ENCODE data around the gene ERC1.
"Not testable (repeated sequence)": the region's sequence is repeated elsewhere in the genome, so short reads cannot be mapped to it uniquely, and the experiment has no call there.

The ERC1 gene

DNA sequence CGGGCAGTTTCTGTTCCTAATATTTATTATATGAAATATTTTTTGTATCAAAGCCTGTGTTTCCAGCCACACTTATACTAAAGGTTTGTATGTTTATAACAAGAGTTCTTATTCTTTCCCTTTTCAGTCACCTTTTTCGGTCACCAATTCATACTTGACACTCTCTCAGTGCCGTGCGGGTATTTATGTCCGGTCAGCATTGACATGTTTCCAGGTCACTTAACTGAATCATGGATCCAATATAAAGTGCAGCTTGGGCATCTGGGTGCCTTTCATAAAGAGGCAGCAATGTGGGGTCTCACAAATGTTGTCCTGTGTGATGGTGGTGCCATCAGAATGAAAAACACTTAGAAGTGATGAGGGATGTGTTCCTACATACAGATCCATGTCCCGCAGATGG, 141.3 kb downstream of the ERC1 start:
- no peak for FAIRE-seq

DNA sequence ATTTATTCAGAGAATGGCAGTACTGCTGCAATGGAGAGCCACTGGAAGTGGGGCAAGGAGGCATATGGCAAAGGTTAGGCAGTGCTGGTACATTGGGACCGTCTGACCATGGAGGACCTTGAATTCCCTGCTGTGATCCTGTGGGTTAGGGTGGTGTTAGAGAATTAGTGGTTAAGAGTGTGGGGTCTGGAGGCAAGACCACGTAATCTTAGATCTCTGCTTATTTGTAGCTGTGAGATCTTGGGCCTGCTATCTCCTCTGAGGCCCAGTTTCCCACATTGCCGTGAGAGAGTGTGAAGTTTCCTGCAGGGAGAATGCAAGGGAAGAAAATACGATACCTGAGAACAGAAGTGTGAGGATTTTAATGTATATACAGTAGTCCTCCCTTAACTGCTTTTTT, 147.7 kb downstream of the ERC1 start:
- FAIRE-seq, result no peak

- FAIRE-seq, result not testable (repeated sequence)
Measured at GRCh38 chr12:1146758-1147157, 155.7 kb downstream of the ERC1 start.

- no peak for FAIRE-seq
Measured at GRCh38 chr12:1147821-1148220, 156.8 kb downstream of the ERC1 start.

GRCh38 chr12:1157046-1157445, 166.0 kb downstream of the ERC1 start:
- FAIRE-seq, result no peak

DNA sequence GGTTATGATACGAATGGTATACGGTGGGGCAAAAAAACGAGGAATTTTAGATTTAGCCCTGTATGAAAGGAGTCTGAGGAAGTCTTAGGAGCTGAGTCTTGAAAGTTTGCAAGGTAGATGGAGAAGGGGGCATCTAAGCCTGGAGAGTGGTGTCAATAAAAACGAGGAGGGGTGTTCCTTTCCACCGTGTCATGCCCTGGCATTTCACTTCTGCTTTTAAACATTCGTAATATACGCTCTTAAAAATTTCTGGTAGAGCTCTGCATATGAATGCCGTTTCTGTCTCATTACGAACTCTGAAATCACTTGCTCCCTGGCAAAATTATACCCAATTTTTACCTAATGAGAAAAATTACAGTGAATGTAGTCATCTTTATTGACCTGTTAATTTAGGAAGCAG, 170.2 kb downstream of the ERC1 start:
- no peak for FAIRE-seq

DNA sequence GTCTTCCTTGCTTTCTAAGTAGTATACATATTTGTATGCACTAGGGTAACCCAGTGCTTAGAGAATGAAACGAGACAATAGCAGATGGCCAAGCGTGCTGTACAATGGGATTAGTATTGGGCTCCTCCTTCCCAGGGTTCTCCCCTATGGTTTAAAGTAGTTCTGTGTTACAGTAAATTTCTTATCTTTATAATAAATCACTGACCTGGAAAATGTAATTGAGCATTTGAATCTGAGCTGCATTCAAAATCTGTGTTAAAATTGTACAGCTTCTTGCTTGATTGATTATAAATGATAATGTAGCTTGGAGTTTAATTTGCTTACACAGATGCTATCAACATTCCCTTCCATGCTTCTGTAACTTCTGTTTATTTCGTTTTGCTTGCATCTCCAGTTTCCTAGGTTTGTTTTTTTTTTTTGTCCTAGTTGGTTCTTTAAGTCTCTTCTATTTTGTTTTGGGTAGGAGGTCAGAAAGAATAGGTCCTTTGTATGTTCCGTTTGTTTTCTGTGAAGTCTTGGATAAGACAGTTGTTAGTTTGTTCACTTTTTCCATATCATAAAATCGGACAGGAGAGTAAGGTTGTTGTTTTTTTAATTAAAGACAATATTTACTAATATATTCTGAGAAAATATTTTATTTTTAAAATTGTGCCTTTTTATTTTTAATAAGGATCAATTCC, 171.2 kb downstream of the ERC1 start:
- FAIRE-seq, result no peak

DNA sequence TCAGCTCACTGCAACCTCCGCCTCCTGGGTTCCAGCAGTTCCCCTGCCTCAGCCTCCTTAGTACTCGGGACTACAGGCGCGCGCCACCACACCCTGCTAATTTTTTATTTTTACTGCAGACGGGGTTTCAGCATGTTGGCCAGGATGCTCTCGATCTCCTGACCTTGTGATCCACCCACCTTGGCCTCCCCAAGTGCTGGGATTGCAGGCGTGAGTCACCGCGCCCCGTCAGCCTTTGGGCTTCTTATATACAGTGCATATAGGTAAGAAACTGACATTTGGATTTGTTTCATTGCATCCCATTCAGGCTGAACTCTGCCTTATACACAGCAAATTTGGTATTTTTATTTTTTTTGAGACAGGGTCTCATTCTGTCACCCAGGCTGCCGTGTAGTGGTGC, 176.8 kb downstream of the ERC1 start:
- FAIRE-seq, result no peak

DNA sequence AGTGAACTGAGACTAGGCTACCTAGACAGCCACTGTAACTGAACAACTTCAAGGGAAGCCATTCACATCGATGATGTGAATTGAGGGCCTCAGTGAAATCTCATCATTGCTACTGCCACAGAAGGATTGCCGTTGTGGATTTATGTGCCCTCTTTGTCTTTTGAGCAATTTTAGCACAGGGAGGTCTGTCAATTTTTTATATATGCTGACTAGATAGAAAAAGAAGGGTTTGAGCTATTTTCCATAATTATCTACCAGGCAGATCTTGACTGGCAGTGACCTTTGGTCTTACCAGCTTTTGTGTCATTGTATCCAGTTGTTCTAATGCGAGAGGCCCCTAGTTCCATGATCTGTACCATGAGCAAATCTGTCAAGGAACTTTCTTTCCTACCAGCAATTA, 179.4 kb downstream of the ERC1 start:
- no peak for FAIRE-seq

DNA sequence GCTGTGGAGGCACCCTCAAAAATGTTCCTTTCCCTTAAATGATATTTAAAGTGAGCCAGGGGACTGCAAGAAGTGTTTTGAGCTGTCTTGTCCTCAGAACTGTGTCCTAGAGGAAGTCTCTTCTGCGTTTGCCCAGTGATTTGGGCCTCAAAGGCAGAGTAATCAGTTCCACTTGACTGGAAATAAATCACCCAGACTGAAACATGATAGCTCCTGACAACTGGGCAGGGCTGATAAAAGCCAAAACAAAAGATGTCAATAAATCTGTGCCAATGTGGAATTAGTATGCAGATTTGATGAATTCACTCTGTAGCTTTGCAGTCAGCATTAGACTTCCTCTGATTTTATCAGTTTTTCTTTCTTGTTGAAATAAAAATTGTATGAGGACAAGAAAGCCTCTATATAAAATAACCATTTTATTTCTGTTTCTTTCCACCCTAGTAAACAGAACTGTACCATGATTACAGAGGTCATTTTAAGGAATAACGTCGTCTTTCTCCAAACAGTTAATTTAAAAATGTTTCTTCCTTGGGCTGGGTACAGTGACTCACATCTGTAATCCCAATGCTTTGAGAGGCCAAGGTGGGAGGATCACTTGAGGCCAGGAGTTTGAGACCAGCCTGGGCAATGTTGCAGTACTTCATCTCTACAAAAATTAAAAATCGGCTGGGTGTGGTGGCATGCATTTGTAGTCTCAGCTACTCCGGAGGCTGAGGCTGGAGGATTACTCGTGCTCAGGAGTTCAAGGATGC, 180.8 kb downstream of the ERC1 start:
- FAIRE-seq, result peak; percentile 95

DNA sequence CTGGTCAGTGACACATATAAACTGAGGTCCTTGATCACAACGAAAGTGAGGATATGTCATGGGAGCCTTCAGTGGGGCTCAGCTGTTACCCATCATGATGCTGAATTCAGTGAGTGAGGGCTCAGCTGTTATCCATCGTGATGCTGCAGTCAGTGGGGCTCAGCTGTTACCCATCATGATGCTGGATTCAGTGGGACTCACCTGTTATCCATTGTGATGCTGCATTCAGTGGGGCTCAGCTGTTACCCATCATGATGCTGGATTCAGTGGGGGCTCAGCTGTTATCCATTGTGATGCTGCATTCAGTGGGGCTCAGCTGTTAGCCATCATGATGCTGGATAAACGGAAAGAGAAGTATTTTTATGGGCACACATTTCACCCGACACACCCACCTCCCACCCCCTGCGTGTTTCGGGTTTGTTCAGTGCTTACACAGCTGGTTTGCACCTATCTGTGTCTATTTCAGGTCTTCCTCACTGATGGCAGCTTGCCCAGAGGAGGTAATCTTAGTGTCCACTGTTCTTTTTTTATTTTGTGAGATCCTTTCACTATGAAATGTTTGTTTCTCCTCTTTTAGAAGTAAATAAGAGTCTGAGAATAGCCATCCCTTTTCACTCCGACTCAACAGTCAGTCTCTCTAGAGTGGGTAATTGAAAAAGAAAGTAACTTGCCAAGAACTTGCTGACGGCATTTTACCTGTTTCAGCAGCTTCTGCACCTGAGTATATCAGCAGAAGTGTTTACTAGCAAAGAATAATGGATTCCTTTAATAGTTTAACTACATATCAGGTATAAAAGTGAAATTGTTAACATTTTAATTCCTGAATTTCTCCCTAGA, 183.0 kb downstream of the ERC1 start:
- no peak for FAIRE-seq

DNA sequence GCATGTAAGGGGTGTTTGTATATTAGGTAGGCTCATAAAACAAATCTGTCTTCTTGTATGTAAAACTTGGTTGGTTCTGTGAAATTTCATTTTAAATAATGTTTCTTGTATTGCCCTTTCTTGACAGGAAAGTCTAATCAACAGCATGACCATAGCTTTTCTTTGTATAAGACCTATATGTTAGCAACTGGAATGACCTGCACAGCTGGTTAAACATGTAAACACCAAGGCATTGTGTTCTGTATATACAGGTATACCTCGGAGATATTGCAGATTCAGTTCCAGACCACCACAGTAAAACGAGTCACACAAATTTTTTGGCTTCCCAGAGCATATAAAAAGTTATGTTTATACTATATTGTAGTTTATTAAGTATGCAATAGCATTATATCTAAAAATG, 183.6 kb downstream of the ERC1 start:
- no peak for FAIRE-seq

GRCh38 chr12:1176191-1176590, 185.2 kb downstream of the ERC1 start:
- no peak for FAIRE-seq

- FAIRE-seq, result no peak
Measured at GRCh38 chr12:1179128-1179527, 188.1 kb downstream of the ERC1 start.

DNA sequence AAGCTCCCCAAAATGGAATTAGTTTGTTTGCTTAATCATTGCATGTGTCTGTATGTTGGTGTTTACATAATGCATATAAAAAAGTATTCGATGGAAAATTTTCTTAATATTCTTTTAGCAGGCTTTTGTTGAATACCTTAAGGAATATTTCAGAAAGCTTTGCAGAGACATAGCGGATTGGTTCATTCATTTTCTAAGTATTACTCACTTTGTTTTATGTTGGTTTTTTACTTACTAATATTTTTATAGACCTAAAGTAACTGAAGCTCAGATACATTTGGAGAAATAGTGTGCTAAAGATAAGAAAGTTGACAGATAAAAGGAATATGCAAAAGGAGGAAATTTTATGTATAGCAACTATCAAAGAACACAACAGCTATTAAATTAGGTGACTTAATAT, 191.0 kb downstream of the ERC1 start:
- no peak for FAIRE-seq

- FAIRE-seq, result peak; percentile 82
Measured at GRCh38 chr12:1184402-1184801, 193.4 kb downstream of the ERC1 start.

- no peak for FAIRE-seq
Measured at GRCh38 chr12:1185460-1186182, 194.6 kb downstream of the ERC1 start.

DNA sequence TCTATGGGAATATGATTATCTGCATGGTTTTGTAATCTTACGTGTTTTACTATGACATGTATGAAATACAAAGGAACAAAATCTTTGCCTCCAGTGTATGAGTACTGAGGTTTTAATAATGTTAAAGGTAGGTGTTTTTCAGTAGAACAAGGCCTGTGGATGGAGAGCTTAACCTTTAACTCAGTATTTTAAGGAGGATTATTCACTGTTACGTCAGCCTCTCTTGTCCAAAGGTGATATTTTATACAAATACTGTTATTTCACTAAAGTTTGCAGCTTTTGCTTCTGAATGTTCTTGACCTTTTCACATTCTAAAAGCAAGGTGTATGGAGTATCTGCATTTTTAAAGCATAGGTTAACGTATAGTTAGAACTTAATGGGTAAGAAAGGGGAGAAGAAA, 195.3 kb downstream of the ERC1 start:
- FAIRE-seq, result no peak

DNA sequence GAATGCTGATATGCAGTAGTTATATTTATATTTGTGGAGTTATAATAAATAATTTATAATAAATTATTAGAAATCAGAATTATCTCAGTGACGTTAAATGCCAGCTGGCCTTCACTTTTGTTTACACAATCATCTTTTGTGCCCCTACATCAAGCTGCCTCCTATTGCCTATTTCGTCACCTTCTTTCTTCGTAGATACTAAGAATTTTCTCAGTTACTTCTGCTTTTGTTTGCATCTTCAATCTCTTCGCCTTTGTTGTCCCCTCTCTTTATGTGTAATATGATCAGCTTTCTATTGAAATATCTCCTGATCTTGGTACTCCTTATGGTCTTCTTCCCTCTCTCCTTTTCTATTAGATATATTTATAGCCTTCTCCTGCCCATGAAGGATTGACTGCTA, 197.0 kb downstream of the ERC1 start:
- FAIRE-seq, result no peak

DNA sequence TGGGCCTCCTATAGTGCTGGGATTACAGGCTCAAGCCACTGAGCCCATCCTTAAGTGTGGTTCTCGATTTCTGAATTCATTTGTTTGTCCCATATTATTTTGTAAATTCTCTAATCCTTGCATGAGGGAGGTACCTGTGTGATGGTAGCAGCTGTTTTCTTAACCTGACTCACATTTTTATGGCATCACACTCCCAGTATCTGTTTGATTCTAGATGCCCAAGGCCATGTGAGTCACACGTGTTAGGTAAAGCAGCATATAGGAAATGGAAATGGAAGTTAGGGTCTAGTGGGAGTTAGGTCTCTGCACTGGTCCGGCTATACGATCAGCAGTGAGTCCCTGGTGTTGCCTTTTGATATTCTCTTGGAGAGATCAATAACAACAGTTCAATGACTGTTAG, 198.1 kb downstream of the ERC1 start:
- no peak for FAIRE-seq

DNA sequence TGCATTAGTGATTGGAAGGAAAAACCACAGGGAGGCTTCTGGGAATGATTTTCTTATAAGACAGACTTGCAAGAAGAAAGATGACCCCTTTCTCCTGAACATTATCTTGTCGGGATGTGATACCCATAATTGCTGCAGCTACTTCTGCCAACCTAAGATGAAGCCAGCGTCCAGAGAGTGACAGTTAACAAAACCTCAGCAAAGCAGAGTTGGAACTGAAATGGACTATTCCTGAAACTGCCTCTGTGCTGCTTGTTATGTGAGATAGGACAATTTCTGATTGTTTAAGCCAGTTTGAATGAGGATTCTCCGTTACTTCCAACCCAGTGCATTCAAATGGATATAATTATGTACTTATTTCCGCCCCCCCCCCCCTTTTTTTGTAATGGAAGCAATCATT, 204.5 kb downstream of the ERC1 start:
- FAIRE-seq, result no peak

- no peak for FAIRE-seq
Measured at GRCh38 chr12:1197264-1198018, 206.4 kb downstream of the ERC1 start.

Data from islet of Langerhans (tissue), 1 donor.